ENCODE measurements around the gene ZNF428. TPM values are rescaled to one million over a fixed set of nuclear protein-coding genes. Genes with fewer than 3 reads are reported as not detected.
A peak's percentile ranks its signal among the peaks of the same experiment; 100 is the strongest.

ZNF428 gene
- total RNA-seq, 1 donor, result 37.3 TPM

DNA sequence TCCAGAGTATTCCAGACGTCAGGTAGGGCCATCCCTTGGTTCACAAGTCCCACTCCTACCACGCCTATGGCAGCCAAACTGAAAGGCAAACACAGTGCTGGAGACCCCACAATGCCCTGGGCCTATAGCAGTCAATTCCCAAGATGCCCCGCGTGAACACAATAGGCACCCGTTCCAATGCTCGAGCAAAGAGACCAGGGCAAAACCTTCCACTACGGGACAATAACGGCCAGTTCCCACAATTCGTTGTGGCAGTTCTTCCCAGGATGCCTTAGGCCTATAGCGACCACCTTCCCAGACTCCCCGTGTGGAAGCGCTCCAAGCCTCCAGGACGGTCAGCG lies 538 bp downstream of the ZNF428 start:
- peak; percentile 92 for DNase-seq (ENCODE audit: insufficient read length, low spot score, missing footprints)
- Histone ChIP-seq H4K20me1 (ENCODE audit: insufficient read depth, low read length) (no peaks in the 10 kb centered on the region), H3K27me3 (ENCODE audit: insufficient read depth, low read length) (no peaks in the 10 kb centered on the region), H3K9me3 (ENCODE audit: low read depth, low read length) (no peaks in the 10 kb centered on the region), H3K36me3 (ENCODE audit: insufficient read depth, low read length) (peaks cover 3% of the 10 kb centered on the region), H2AFZ (ENCODE audit: low read length) (peak overlapping the region; percentile 99), H3K4me1 (ENCODE audit: insufficient read depth, low read length) (peaks cover 12% of the 10 kb centered on the region), H3K27ac (ENCODE audit: low read depth, low read length) (peak overlapping the region; percentile 92), H3K4me3 (ENCODE audit: insufficient read depth, low read length) (peak overlapping the region; percentile 90), H3K79me2 (ENCODE audit: insufficient read depth, low read length) (peaks cover 47% of the 10 kb centered on the region), H3K4me2 (ENCODE audit: insufficient read depth, low read length) (peak overlapping the region; percentile 99)
- TF ChIP-seq, protein P1, sequence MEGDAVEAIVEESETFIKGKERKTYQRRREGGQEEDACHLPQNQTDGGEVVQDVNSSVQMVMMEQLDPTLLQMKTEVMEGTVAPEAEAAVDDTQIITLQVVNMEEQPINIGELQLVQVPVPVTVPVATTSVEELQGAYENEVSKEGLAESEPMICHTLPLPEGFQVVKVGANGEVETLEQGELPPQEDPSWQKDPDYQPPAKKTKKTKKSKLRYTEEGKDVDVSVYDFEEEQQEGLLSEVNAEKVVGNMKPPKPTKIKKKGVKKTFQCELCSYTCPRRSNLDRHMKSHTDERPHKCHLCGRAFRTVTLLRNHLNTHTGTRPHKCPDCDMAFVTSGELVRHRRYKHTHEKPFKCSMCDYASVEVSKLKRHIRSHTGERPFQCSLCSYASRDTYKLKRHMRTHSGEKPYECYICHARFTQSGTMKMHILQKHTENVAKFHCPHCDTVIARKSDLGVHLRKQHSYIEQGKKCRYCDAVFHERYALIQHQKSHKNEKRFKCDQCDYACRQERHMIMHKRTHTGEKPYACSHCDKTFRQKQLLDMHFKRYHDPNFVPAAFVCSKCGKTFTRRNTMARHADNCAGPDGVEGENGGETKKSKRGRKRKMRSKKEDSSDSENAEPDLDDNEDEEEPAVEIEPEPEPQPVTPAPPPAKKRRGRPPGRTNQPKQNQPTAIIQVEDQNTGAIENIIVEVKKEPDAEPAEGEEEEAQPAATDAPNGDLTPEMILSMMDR (IDR thresholded peaks at IDR 0.05; ENCODE audit: extremely low read depth, low read depth, low read length), result no peak

DNA sequence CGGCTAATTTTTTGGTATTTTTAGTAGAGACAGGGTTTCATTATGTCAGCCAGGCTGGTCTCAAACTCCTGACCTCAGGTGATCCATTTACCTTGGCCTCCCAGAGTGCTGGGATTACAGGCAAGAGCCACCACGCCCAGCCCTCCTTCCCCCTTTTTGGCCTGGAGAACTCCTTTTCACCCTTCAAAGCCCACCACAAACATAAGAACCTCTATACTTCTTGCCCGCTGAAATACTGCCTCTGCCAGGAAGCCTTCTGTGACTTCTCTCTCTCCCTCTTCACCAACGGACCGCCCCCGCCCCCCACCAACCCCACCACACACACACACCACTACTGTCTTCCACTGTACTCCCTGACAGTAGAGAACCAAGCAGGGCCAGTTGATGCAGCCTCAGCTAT lies 2.5 kb downstream of the ZNF428 start:
- H3K36me3 ChIP-seq (ENCODE audit: insufficient read depth, low read length), result peaks cover 14% of the 10 kb centered on the region
- no peak overlapping the region for H3K4me2 ChIP-seq (ENCODE audit: insufficient read depth, low read length)
- no peaks in the 10 kb centered on the region for H4K20me1 ChIP-seq (ENCODE audit: insufficient read depth, low read length)
- no peak overlapping the region for H3K27ac ChIP-seq (ENCODE audit: low read depth, low read length)
- TF ChIP-seq, protein P1 (IDR thresholded peaks at IDR 0.05; ENCODE audit: extremely low read depth, low read depth, low read length), result no peak
- H3K9me3 ChIP-seq (ENCODE audit: low read depth, low read length), result no peaks in the 10 kb centered on the region
- peaks cover 12% of the 10 kb centered on the region for H3K4me1 ChIP-seq (ENCODE audit: insufficient read depth, low read length)
- H3K4me3 ChIP-seq (ENCODE audit: insufficient read depth, low read length), result no peak overlapping the region
- no peak for DNase-seq (ENCODE audit: insufficient read length, low spot score, missing footprints)
- H3K79me2 ChIP-seq (ENCODE audit: insufficient read depth, low read length), result peaks cover 55% of the 10 kb centered on the region
- no peak overlapping the region for H2AFZ ChIP-seq (ENCODE audit: low read length)
- H3K27me3 ChIP-seq (ENCODE audit: insufficient read depth, low read length), result no peaks in the 10 kb centered on the region

DNA sequence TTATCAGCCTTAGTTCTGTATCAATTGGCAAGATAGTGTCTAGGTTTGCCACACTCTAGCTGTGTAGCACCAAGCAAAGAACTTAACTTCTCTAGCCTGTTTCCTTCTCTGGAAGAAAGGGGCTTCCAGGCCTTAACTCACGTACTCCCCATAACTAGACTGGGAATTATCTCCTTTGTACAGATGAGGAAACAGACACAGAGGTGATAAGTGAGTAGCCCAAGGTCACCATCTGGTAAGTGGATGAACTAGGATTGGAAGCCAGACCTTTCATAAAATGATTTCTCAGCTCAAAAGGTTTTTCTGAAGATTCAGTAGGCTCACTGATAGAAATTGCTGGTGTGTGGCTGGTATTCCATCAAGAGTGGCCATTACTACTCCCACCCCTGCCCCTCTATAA lies 3.1 kb downstream of the ZNF428 start:
- TF ChIP-seq, protein P1 (IDR thresholded peaks at IDR 0.05; ENCODE audit: extremely low read depth, low read depth, low read length), result no peak
- peaks cover 61% of the 10 kb centered on the region for H3K79me2 ChIP-seq (ENCODE audit: insufficient read depth, low read length)
- peaks cover 18% of the 10 kb centered on the region for H3K36me3 ChIP-seq (ENCODE audit: insufficient read depth, low read length)
- H3K9me3 ChIP-seq (ENCODE audit: low read depth, low read length), result no peaks in the 10 kb centered on the region
- H3K4me3 ChIP-seq (ENCODE audit: insufficient read depth, low read length), result no peak overlapping the region
- no peak overlapping the region for H3K4me2 ChIP-seq (ENCODE audit: insufficient read depth, low read length)
- H2AFZ ChIP-seq (ENCODE audit: low read length), result no peak overlapping the region
- H3K27me3 ChIP-seq (ENCODE audit: insufficient read depth, low read length), result no peaks in the 10 kb centered on the region
- peaks cover 12% of the 10 kb centered on the region for H3K4me1 ChIP-seq (ENCODE audit: insufficient read depth, low read length)
- no peak for DNase-seq (ENCODE audit: insufficient read length, low spot score, missing footprints)
- no peaks in the 10 kb centered on the region for H4K20me1 ChIP-seq (ENCODE audit: insufficient read depth, low read length)
- H3K27ac ChIP-seq (ENCODE audit: low read depth, low read length), result no peak overlapping the region

DNA sequence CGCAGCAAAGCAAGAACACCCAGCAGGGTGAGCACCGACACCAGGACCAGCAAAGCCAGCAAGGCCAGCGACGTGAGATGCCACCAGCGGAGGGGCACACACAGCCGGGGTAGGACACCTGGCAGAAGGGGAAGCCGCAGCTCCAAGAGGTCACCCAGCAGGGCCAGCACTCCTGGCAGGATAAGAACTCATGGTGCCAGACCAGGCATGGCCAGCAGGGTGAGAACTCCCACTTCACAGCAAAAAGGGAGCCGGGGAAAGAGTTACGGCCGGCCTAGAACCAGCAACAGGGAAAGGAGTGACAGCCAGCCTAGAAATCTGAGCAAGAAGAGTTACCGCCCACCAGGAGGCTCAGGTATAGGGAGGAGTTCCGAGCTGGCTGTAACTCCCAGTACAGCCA lies 7.1 kb downstream of the ZNF428 start:
- H4K20me1 ChIP-seq (ENCODE audit: insufficient read depth, low read length), result peaks cover 14% of the 10 kb centered on the region
- peaks cover 59% of the 10 kb centered on the region for H3K79me2 ChIP-seq (ENCODE audit: insufficient read depth, low read length)
- H2AFZ ChIP-seq (ENCODE audit: low read length), result no peak overlapping the region
- no peaks in the 10 kb centered on the region for H3K27me3 ChIP-seq (ENCODE audit: insufficient read depth, low read length)
- no peak overlapping the region for H3K4me3 ChIP-seq (ENCODE audit: insufficient read depth, low read length)
- H3K27ac ChIP-seq (ENCODE audit: low read depth, low read length), result no peak overlapping the region
- H3K4me2 ChIP-seq (ENCODE audit: insufficient read depth, low read length), result no peak overlapping the region
- H3K36me3 ChIP-seq (ENCODE audit: insufficient read depth, low read length), result peaks cover 23% of the 10 kb centered on the region
- no peaks in the 10 kb centered on the region for H3K9me3 ChIP-seq (ENCODE audit: low read depth, low read length)
- no peak for DNase-seq (ENCODE audit: insufficient read length, low spot score, missing footprints)
- TF ChIP-seq, protein P1 (IDR thresholded peaks at IDR 0.05; ENCODE audit: extremely low read depth, low read depth, low read length), result no peak
- H3K4me1 ChIP-seq (ENCODE audit: insufficient read depth, low read length), result no peaks in the 10 kb centered on the region
